ENCODE data around the gene MRPS15. TPM values are rescaled to one million over a fixed set of nuclear protein-coding genes. Genes with fewer than 3 reads are reported as not detected.

MRPS15 gene
- total and polyA plus RNA-seq, 2 of the 13 experiments (the other 11 are each of a cell fraction or from before 2014, with no cell fraction given): 59.0 to 113 TPM

DNA sequence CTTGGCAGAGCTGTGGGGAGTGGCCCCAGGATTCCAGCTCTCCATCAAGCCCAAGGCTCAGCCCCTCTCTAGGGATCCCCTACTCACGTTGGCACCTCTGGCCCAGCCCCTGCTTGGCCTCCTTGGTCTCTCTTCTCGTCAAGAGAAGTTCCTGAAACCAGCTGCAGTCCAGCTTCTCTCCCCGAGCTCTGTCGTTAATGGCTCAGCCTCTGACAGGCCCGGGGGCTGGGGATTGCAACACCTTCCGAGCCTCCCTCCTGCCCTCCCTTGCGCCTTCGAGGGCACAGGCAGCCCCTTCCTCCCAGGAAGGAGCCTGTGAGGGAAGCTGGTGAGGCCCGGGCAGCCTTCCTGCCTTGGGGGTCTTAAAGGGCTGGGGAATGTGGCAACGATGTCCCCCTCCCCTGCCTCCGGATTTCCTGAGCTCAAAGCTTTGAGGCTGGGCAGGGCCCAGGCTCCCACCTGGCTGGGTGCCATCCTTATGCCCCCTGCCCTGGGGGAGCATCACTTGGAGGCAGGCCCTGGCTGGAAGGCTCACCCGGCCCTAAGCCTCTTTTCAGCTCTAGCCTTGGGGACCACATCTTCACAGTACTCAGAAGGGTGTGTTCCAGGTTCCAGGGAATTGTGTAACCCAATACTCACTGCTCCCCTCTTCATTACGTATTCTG lies 18.7 kb upstream of the MRPS15 start, which contains the start of gene CSF3R (continued):
- TF ChIP-seq FIP1L1 (IDR thresholded peaks at IDR 0.05; ENCODE audit: borderline replicate concordance, insufficient read depth, low read depth, low read length): no peak
- no peak for TF ChIP-seq ZNF547 (CRISPR knock-in tag; IDR thresholded peaks at IDR 0.05)
- peak; percentile 33 for TF ChIP-seq MED8 (CRISPR knock-in tag; IDR thresholded peaks at IDR 0.05; ENCODE audit: insufficient replicate concordance)
- TF ChIP-seq FOXO1 (CRISPR knock-in tag; IDR thresholded peaks at IDR 0.05): peak; percentile 10; the same call in 1 of the 2 replicates
- 0 out of 2 replicates have a peak, but pooled peaks have one; percentile 23 for TF ChIP-seq ZMYM2 (CRISPR knock-in tag; IDR thresholded peaks at IDR 0.05)
- peak; percentile 75; the same call in 1 of the 2 replicates for TF ChIP-seq ZNF746 (CRISPR knock-in tag; IDR thresholded peaks at IDR 0.05)
- peak in 1 of 2 experiments; percentile 35; a peak in 1 of 4 replicates for TF ChIP-seq POLR2A (IDR thresholded peaks at IDR 0.05; ENCODE audit: insufficient read depth in 1 of 2, low read depth in 2 of 2, low read length in 2 of 2)
- no peak; the same call in 1 of the 2 replicates for TF ChIP-seq PITX1 (CRISPR knock-in tag; IDR thresholded peaks at IDR 0.05)
- 0 out of 2 replicates have a peak, but pooled peaks have one; percentile 12 for TF ChIP-seq ETV5 (CRISPR knock-in tag; IDR thresholded peaks at IDR 0.05; ENCODE audit: borderline replicate concordance)
- TF ChIP-seq ZNF180 (CRISPR knock-in tag; IDR thresholded peaks at IDR 0.05; ENCODE audit: borderline replicate concordance, low read depth): no peak
- TF ChIP-seq ZBTB38 (CRISPR knock-in tag; IDR thresholded peaks at IDR 0.05): no peak
- no peak for TF ChIP-seq ZFP37 (CRISPR knock-in tag; IDR thresholded peaks at IDR 0.05; ENCODE audit: borderline replicate concordance)
- no peak for TF ChIP-seq FOXJ3 (CRISPR knock-in tag; IDR thresholded peaks at IDR 0.05; ENCODE audit: borderline replicate concordance)
- TF ChIP-seq, protein P1, sequence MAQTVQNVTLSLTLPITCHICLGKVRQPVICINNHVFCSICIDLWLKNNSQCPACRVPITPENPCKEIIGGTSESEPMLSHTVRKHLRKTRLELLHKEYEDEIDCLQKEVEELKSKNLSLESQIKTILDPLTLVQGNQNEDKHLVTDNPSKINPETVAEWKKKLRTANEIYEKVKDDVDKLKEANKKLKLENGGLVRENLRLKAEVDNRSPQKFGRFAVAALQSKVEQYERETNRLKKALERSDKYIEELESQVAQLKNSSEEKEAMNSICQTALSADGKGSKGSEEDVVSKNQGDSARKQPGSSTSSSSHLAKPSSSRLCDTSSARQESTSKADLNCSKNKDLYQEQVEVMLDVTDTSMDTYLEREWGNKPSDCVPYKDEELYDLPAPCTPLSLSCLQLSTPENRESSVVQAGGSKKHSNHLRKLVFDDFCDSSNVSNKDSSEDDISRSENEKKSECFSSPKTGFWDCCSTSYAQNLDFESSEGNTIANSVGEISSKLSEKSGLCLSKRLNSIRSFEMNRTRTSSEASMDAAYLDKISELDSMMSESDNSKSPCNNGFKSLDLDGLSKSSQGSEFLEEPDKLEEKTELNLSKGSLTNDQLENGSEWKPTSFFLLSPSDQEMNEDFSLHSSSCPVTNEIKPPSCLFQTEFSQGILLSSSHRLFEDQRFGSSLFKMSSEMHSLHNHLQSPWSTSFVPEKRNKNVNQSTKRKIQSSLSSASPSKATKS (CRISPR knock-in tag; IDR thresholded peaks at IDR 0.05): no peak
- TF ChIP-seq TAF1 (CRISPR knock-in tag; IDR thresholded peaks at IDR 0.05): peak; percentile 31; the same call in 1 of the 2 replicates
- 0 out of 2 replicates have a peak, but pooled peaks have one; percentile 18 for TF ChIP-seq ZNF230 (CRISPR knock-in tag; IDR thresholded peaks at IDR 0.05)
- peak; percentile 68; the same call in 1 of the 2 replicates for TF ChIP-seq SRY (CRISPR knock-in tag; IDR thresholded peaks at IDR 0.05)
- peak; percentile 70 for TF ChIP-seq ZBTB7B (CRISPR knock-in tag; IDR thresholded peaks at IDR 0.05)
- peak; percentile 22 for TF ChIP-seq JARID2 (CRISPR knock-in tag; IDR thresholded peaks at IDR 0.05; ENCODE audit: insufficient replicate concordance)
- no peak for TF ChIP-seq TBX3 (IDR thresholded peaks at IDR 0.05; ENCODE audit: borderline replicate concordance)
- peak; percentile 19; the same call in 1 of the 2 replicates for TF ChIP-seq NR2C2 (CRISPR knock-in tag; IDR thresholded peaks at IDR 0.05; ENCODE audit: borderline replicate concordance)
- TF ChIP-seq CREB1 (IDR thresholded peaks at IDR 0.05): no peak
- 0 out of 2 replicates have a peak, but pooled peaks have one; percentile 22 for TF ChIP-seq CREB1 (CRISPR knock-in tag; IDR thresholded peaks at IDR 0.05)
- TF ChIP-seq, protein P2, sequence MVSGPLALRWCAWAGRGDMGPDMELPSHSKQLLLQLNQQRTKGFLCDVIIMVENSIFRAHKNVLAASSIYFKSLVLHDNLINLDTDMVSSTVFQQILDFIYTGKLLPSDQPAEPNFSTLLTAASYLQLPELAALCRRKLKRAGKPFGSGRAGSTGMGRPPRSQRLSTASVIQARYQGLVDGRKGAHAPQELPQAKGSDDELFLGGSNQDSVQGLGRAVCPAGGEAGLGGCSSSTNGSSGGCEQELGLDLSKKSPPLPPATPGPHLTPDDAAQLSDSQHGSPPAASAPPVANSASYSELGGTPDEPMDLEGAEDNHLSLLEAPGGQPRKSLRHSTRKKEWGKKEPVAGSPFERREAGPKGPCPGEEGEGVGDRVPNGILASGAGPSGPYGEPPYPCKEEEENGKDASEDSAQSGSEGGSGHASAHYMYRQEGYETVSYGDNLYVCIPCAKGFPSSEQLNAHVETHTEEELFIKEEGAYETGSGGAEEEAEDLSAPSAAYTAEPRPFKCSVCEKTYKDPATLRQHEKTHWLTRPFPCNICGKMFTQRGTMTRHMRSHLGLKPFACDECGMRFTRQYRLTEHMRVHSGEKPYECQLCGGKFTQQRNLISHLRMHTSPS (CRISPR knock-in tag; IDR thresholded peaks at IDR 0.05; ENCODE audit: low read depth): peak; percentile 44; the same call in 1 of the 2 replicates
- TF ChIP-seq ZNF772 (CRISPR knock-in tag; IDR thresholded peaks at IDR 0.05): 0 out of 2 replicates have a peak, but pooled peaks have one; percentile 40
- TF ChIP-seq ZBTB46 (CRISPR knock-in tag; IDR thresholded peaks at IDR 0.05; ENCODE audit: borderline replicate concordance): no peak

Data from HepG2 (cell line).